Measurements from ENCODE around the gene SPATS2L. TPM values are rescaled to one million over a fixed set of nuclear protein-coding genes. Genes with fewer than 3 reads are reported as not detected.

The SPATS2L gene
- total and polyA plus RNA-seq, 2 experiments from 2014 or later: 118 to 154 TPM

GRCh38 chr2:200416878-200417277, 110.4 kb downstream of the SPATS2L start:
- Histone ChIP-seq H3K4me1 (ENCODE audit: insufficient read depth) (peaks cover 15% of the 10 kb centered on the region), H3K4me3 (no peak overlapping the region), H3F3A (replicated peaks; ENCODE audit: low read depth) (no peaks in the 10 kb centered on the region; the same call in 1 of the 2 replicates), H3K79me2 (replicated peaks; ENCODE audit: insufficient read depth) (no peaks in the 10 kb centered on the region), H3K4me2 (no peak overlapping the region), H3K27ac (ENCODE audit: low read depth) (peak overlapping the region; percentile 65; the same call in 1 of the 2 replicates), H2AFZ (no peak overlapping the region), H3K9me2 (ENCODE audit: insufficient read depth) (no peaks in the 10 kb centered on the region), H4K20me1 (replicated peaks; ENCODE audit: insufficient read depth) (no peaks in the 10 kb centered on the region), H3K27me3 (ENCODE audit: insufficient read depth) (no peaks in the 10 kb centered on the region), H3K36me3 (ENCODE audit: insufficient read depth) (peaks cover 32% of the 10 kb centered on the region)
- peak; percentile 75 for ATAC-seq
- Mint-ChIP-seq H3K4me1 (peaks cover 30% of the 10 kb centered on the region), H3K4me3 (no peak overlapping the region), H3K36me3 (ENCODE audit: low read depth) (peaks cover 71% of the 10 kb centered on the region), H3K27me3 (ENCODE audit: insufficient read depth, low read depth, poor library complexity) (peaks cover 2% of the 10 kb centered on the region), H3K9me3 (no peaks in the 10 kb centered on the region), H3K27ac (peak overlapping the region; percentile 96)
- DNase-seq (ENCODE audit: low spot score): peak; percentile 29
- TF ChIP-seq REST (IDR thresholded peaks at IDR 0.05; ENCODE audit: unreplicated experiment): no peak
- TF ChIP-seq EZH2phosphoT487 (IDR thresholded peaks at IDR 0.05; ENCODE audit: unreplicated experiment): no peak
- no peak for TF ChIP-seq ZNF114 (CRISPR knock-in tag; IDR thresholded peaks at IDR 0.05)
- TF ChIP-seq JUNB (IDR thresholded peaks at IDR 0.05; ENCODE audit: unreplicated experiment): no peak
- no peak for TF ChIP-seq ETS1 (IDR thresholded peaks at IDR 0.05)
- no peak for TF ChIP-seq POLR2AphosphoS5 (IDR thresholded peaks at IDR 0.05; ENCODE audit: low read depth)
- no peak for TF ChIP-seq NANOG (IDR thresholded peaks at IDR 0.05; ENCODE audit: borderline replicate concordance)
- no peak for TF ChIP-seq CREB1 (CRISPR knock-in tag; IDR thresholded peaks at IDR 0.05; ENCODE audit: low read depth)
- no peak for TF ChIP-seq ZNF462 (CRISPR knock-in tag; IDR thresholded peaks at IDR 0.05)
- TF ChIP-seq CTCF (conservative IDR thresholded peaks at IDR 0.05; ENCODE audit: low read depth in 2 of 2): no peak
- TF ChIP-seq STAT1 (IDR thresholded peaks at IDR 0.05; ENCODE audit: unreplicated experiment): no peak
- TF ChIP-seq ZNF331 (CRISPR knock-in tag; IDR thresholded peaks at IDR 0.05; ENCODE audit: low read depth): no peak
- TF ChIP-seq EZH2 (IDR thresholded peaks at IDR 0.05; ENCODE audit: low read depth, unreplicated experiment): no peak

All from GM23338 (cell line).